GM18517 (cell line): ENCODE data around the gene CCDC138.
A peak's percentile ranks its signal among the peaks of the same experiment; 100 is the strongest.
"Not testable (repeated sequence)": the region's sequence is repeated elsewhere in the genome, so short reads cannot be mapped to it uniquely, and the experiment has no call there.

Experiments
- ATAC-seq: cut with Tn5 transposase; IDR thresholded peaks from one replicate; pipeline ENCODE4 v1.9.1; 2021; ENCODE audit warnings: mild to moderate bottlenecking, moderate library complexity; ENCODE audit not compliant: unreplicated experiment

The CCDC138 gene

GRCh38 chr2:108786354-108787215 lies at the start of gene CCDC138:
TSS of gene CCDC138 (plus strand) at chr2:108786771. CDS start at chr2:108786823, 52 bp downstream.
- ATAC-seq: peak; percentile 88

GRCh38 chr2:108757973-108758372 lies 28.6 kb upstream of the CCDC138 start:
- not testable (repeated sequence) for ATAC-seq

GRCh38 chr2:108762618-108763017 lies 24.0 kb upstream of the CCDC138 start:
- ATAC-seq: not testable (repeated sequence)

GRCh38 chr2:108766671-108767070 lies 19.9 kb upstream of the CCDC138 start:
- ATAC-seq: not testable (repeated sequence)

- not testable (repeated sequence) for ATAC-seq
Observed at GRCh38 chr2:108767859-108768258, 18.7 kb upstream of the CCDC138 start.

- ATAC-seq: peak; percentile 80
Observed at GRCh38 chr2:108776475-108776874, 10.1 kb upstream of the CCDC138 start.

- ATAC-seq: no peak
Observed at GRCh38 chr2:108778857-108779256, 7.7 kb upstream of the CCDC138 start.

- ATAC-seq: no peak
Observed at GRCh38 chr2:108786008-108786353, 590 bp upstream of the CCDC138 start.

- ATAC-seq: no peak
Observed at GRCh38 chr2:108787216-108787541, 608 bp downstream of the CCDC138 start.

GRCh38 chr2:108803045-108803736 lies 16.6 kb downstream of the CCDC138 start:
- no peak for ATAC-seq

- no peak for ATAC-seq
Observed at GRCh38 chr2:108805032-108805431, 18.5 kb downstream of the CCDC138 start.

GRCh38 chr2:108805782-108806181 lies 19.2 kb downstream of the CCDC138 start:
- no peak for ATAC-seq

GRCh38 chr2:108806371-108807113 lies 20.0 kb downstream of the CCDC138 start:
- no peak for ATAC-seq

GRCh38 chr2:108809936-108810335 lies 23.4 kb downstream of the CCDC138 start:
- no peak for ATAC-seq

GRCh38 chr2:108810993-108811957 lies 24.7 kb downstream of the CCDC138 start:
- no peak for ATAC-seq

GRCh38 chr2:108813732-108814131 lies 27.2 kb downstream of the CCDC138 start:
- no peak for ATAC-seq

- no peak for ATAC-seq
Observed at GRCh38 chr2:108820482-108820881, 33.9 kb downstream of the CCDC138 start.

GRCh38 chr2:108823286-108823685 lies 36.7 kb downstream of the CCDC138 start:
- no peak for ATAC-seq

GRCh38 chr2:108824316-108825070 lies 37.9 kb downstream of the CCDC138 start:
- ATAC-seq: no peak

GRCh38 chr2:108825254-108825653 lies 38.7 kb downstream of the CCDC138 start:
- ATAC-seq: no peak
